Gastroesophageal sphincter (tissue), 4 donors: ENCODE results near the gene TMEM117. TPM values are rescaled to one million over a fixed set of nuclear protein-coding genes. Genes with fewer than 3 reads are reported as not detected.

ENCODE experiments used
- ATAC-seq: fragments of 150-250 bp; one replicate; pipeline ENCODE4 v1.9.1; 2016; ENCODE audit warnings: mild to moderate bottlenecking, moderate library complexity
- H3K27ac ChIP-seq, 4 donors: fragments of 200-600 bp; sonication (generic) in 3 of 4; 1 replicate in 3 of 4; 2 replicates in 1 of 4; pipeline ENCODE4 v1.5.1; 2016 to 2019
- H3K27me3 ChIP-seq: fragments of 200-600 bp; sonication (generic); one replicate; pipeline ENCODE4 v1.5.1; 2019
- H3K36me3 ChIP-seq, 2 donors: fragments of 200-600 bp; sonication (generic); one replicate each; pipeline ENCODE4 v1.5.1; 2019; ENCODE audit warnings: control low read depth in 1 of 2
- H3K4me1 ChIP-seq, 3 donors: fragments of 200-600 bp; sonication (generic); 1 replicate in 2 of 3; 2 replicates in 1 of 3; pipeline ENCODE4 v1.5.1; 2016 to 2019; ENCODE audit warnings: control low read depth in 2 of 3
- H3K4me3 ChIP-seq, 2 donors: fragments of 200-600 bp; sonication (generic); one replicate each; pipeline ENCODE4 v1.5.1; 2019; ENCODE audit warnings: mild to moderate bottlenecking in 1 of 2, moderate library complexity in 1 of 2
- H3K9me3 ChIP-seq, 3 donors: fragments of 200-600 bp; sonication (generic); one replicate each; pipeline ENCODE4 v1.5.1; 2017 to 2019; ENCODE audit warnings: control low read depth in 2 of 3
- EP300 ChIP-seq: sonication (generic); formaldehyde crosslinking; IDR thresholded peaks from one replicate; pipeline ENCODE4 v1.6.1; 2017; ENCODE audit warnings: antibody characterized with exemption, mild to moderate bottlenecking
- POLR2A ChIP-seq, 2 donors: fragments of 450-650 bp; IDR thresholded peaks; one replicate each; pipeline ENCODE4 v1.6.1; 2017; ENCODE audit warnings: antibody characterized with exemption in 2 of 2, mild to moderate bottlenecking in 2 of 2, moderate library complexity in 1 of 2
- POLR2AphosphoS5 ChIP-seq: sonication (generic); formaldehyde crosslinking; IDR thresholded peaks from one replicate; pipeline ENCODE4 v1.6.1; 2017; ENCODE audit warnings: antibody characterized with exemption
- WGBS, 2 donors: methylation state at CpG; one replicate each; pipeline ENCODE4 v1.1.5; 2018; ENCODE audit warnings: low coverage in 1 of 2; 5-methylcytosine and 5-hydroxymethylcytosine counted together
- total RNA-seq, 4 donors: library from RNA; depleted of rRNA; stranded (reverse); fragments of >200 nt; gene quantifications; one replicate each; pipeline ENCODE4 v1.1.0, GENCODE V29; 2016
- TF ChIP-seq, protein P1 (sequence below), 4 experiments: fragments of 200-600 bp in 2 of 4; fragments of 450-650 bp in 2 of 4; sonication (generic) in 1 of 4; IDR thresholded peaks; one replicate each; pipeline ENCODE4 v1.5.1; 2017 to 2019; ENCODE audit warnings: antibody characterized with exemption in 4 of 4, mild to moderate bottlenecking in 2 of 4, moderate library complexity in 2 of 4

The TMEM117 gene
- total RNA-seq, 4 donors from 2014 or later = 7.8 to 21.5 (median 12.3) TPM

DNA sequence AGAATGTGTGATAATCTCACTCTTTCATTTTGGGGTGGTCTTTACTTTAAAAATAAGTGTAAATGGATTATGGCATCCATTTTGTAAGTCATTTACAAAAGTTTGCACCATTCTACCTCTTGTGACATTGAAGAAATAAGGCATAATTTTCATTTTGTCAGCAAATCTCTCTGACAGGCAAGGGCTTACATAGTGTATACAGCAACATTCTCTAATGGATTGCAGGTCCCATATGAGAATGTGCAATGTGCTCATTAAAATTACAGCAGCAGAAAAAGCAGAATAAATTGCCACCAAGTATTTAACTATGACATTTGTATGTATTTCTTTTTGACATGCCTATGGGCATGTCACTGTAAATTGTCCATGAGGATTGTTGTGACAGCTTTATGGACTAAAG lies 223.6 kb downstream of the TMEM117 start:
- TF ChIP-seq POLR2A (IDR thresholded peaks at IDR 0.05) = no peak
- TF ChIP-seq POLR2AphosphoS5 = no peak
- TF ChIP-seq, protein P1, sequence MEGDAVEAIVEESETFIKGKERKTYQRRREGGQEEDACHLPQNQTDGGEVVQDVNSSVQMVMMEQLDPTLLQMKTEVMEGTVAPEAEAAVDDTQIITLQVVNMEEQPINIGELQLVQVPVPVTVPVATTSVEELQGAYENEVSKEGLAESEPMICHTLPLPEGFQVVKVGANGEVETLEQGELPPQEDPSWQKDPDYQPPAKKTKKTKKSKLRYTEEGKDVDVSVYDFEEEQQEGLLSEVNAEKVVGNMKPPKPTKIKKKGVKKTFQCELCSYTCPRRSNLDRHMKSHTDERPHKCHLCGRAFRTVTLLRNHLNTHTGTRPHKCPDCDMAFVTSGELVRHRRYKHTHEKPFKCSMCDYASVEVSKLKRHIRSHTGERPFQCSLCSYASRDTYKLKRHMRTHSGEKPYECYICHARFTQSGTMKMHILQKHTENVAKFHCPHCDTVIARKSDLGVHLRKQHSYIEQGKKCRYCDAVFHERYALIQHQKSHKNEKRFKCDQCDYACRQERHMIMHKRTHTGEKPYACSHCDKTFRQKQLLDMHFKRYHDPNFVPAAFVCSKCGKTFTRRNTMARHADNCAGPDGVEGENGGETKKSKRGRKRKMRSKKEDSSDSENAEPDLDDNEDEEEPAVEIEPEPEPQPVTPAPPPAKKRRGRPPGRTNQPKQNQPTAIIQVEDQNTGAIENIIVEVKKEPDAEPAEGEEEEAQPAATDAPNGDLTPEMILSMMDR (IDR thresholded peaks at IDR 0.05) = no peak
- TF ChIP-seq EP300 = no peak
- no peak overlapping the region for H3K27ac ChIP-seq
- no peak overlapping the region for H3K4me3 ChIP-seq
- H3K36me3 ChIP-seq = no peaks in the 10 kb centered on the region
- H3K9me3 ChIP-seq = no peaks in the 10 kb centered on the region
- H3K4me1 ChIP-seq = no peaks in the 10 kb centered on the region
- no peaks in the 10 kb centered on the region for H3K27me3 ChIP-seq
- ATAC-seq = no peak

DNA sequence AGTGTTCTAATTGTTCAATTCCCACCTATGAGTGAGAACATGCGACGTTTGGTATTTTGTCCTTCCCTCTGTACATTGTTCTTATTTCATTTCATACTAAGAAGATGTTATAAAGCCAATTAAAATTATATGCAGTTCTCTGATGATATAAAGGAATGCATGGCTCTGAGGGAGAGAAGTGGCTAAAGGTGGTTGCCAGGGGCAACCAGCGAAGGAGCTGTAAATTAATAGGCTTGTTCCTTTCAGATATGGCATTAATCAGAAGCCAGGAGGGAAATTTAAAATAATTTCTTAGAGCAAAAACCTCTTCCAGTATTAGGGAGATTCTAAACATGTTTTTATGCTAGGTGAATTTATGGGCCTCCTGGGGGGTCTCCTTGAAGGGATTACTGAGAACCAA lies 227.8 kb downstream of the TMEM117 start:
- 63 to 90% methylated on average over 1 to 3 of the region's 3 CpGs for WGBS, 2 donors
- H3K36me3 ChIP-seq = no peaks in the 10 kb centered on the region
- no peak for ATAC-seq
- H3K9me3 ChIP-seq = no peaks in the 10 kb centered on the region
- H3K4me3 ChIP-seq = no peak overlapping the region
- H3K27ac ChIP-seq = no peak overlapping the region
- no peaks in the 10 kb centered on the region for H3K27me3 ChIP-seq
- H3K4me1 ChIP-seq = no peaks in the 10 kb centered on the region
- TF ChIP-seq POLR2AphosphoS5 (no peak), POLR2A (IDR thresholded peaks at IDR 0.05) (no peak), EP300 (no peak)
- TF ChIP-seq, protein P1 (IDR thresholded peaks at IDR 0.05) = no peak

DNA sequence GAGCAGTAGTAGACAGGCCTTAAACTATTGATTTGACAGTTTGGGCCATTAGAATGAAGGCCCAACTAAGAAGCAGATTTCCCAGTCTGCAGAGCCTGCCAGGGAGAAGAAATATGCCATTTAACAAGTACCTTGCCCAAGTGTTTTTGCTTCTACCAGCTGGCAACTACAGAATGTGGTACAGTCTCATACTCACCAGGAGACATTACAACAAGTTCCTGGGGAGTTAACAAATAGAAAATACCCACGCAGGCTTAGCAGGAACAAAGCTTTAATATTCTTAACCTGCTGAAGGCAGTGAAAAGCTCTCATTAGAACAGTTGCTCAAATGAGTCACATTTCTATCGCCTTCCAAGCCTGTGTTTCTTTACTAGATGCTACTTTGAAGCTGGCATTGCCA lies 241.0 kb downstream of the TMEM117 start:
- no peak for ATAC-seq
- TF ChIP-seq POLR2AphosphoS5 = no peak
- TF ChIP-seq, protein P1 (IDR thresholded peaks at IDR 0.05) = no peak
- no peak for TF ChIP-seq EP300
- TF ChIP-seq POLR2A (IDR thresholded peaks at IDR 0.05) = no peak
- Histone ChIP-seq H3K4me1 (peaks cover 0 to 15% (median 0%) of the 10 kb centered on the region in 3 donors), H3K27ac (no peak overlapping the region), H3K4me3 (no peak overlapping the region), H3K36me3 (no peaks in the 10 kb centered on the region), H3K9me3 (no peaks in the 10 kb centered on the region), H3K27me3 (no peaks in the 10 kb centered on the region)
- WGBS, 2 donors = 33 to 44% methylated on average over 2 of the region's 2 CpGs

DNA sequence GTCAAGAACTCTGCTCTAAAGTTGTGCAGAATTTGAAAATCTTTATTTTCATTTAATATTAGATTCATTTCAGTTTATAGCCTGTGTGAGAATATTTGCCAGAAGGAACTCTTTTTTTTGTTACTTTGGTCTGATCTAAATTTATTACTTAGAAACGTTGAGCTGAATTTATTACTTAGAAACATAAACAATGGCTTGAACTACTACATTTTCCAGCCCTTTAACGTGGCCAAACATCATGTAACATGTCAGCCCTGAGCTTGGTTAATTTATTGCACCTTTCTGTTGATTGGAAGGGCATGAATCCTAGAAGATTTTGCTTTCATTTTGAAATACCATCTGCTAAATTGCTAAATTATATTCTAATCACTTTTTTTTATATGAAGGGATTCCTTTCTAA lies 241.4 kb downstream of the TMEM117 start:
- no peak for ATAC-seq
- no peak overlapping the region for H3K4me3 ChIP-seq
- H3K27ac ChIP-seq = no peak overlapping the region
- no peaks in the 10 kb centered on the region for H3K9me3 ChIP-seq
- no peaks in the 10 kb centered on the region for H3K36me3 ChIP-seq
- 0% methylated on average over 2 of the region's 2 CpGs for WGBS, 2 donors
- H3K4me1 ChIP-seq = peaks cover 0 to 15% (median 0%) of the 10 kb centered on the region in 3 donors
- H3K27me3 ChIP-seq = no peaks in the 10 kb centered on the region
- no peak for TF ChIP-seq POLR2AphosphoS5
- TF ChIP-seq, protein P1 (IDR thresholded peaks at IDR 0.05) = no peak

DNA sequence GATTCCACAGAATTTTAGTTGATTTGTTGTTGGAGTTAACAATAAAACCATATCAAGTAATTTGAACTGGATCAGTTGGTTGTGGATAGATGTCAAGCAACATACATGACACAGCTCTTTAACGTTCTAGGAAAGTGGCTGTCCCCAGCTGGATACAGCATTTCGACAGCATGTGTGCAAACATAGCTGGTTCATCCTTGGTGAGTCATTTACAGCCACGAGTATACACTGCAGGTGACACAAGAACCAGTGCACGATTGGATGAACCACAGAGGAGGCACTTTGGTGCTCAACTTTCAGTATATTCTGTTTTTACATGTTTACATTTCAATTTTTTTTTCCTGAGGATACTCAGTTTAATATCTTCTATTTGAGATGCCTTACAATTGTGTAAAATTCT lies 242.4 kb downstream of the TMEM117 start:
- H3K9me3 ChIP-seq = no peaks in the 10 kb centered on the region
- 77 to 83% methylated on average over 3 to 4 of the region's 4 CpGs for WGBS, 2 donors
- TF ChIP-seq POLR2A (IDR thresholded peaks at IDR 0.05) (no peak), POLR2AphosphoS5 (no peak), EP300 (no peak)
- TF ChIP-seq, protein P1 (IDR thresholded peaks at IDR 0.05) = no peak
- peaks cover 0 to 15% (median 0%) of the 10 kb centered on the region in 3 donors for H3K4me1 ChIP-seq
- H3K36me3 ChIP-seq = no peaks in the 10 kb centered on the region
- ATAC-seq = no peak
- H3K4me3 ChIP-seq = no peak overlapping the region
- no peak overlapping the region for H3K27ac ChIP-seq
- H3K27me3 ChIP-seq = no peaks in the 10 kb centered on the region
